Central memory CD4-positive, alpha-beta T cell (primary cell): ENCODE data around the gene DUT.

ENCODE experiments used
- DNase-seq: peaks from one replicate; pipeline ENCODE4 v3.0.0; 2022

Gene DUT

GRCh38 chr15:48371961-48372360 is 40.7 kb downstream of the DUT start:
- DNase-seq, result no peak

- DNase-seq, result no peak
These were observed 42.7 kb downstream of the DUT start for GRCh38 chr15:48373821-48374451.

GRCh38 chr15:48374472-48374871 is 43.2 kb downstream of the DUT start:
- no peak for DNase-seq

GRCh38 chr15:48375767-48376166 is 44.5 kb downstream of the DUT start:
- DNase-seq, result no peak

- no peak for DNase-seq
These were observed 49.0 kb downstream of the DUT start for GRCh38 chr15:48380198-48380597.

- DNase-seq, result no peak
These were observed 50.6 kb downstream of the DUT start for GRCh38 chr15:48381861-48382260.

GRCh38 chr15:48383031-48383430 is 51.8 kb downstream of the DUT start:
- DNase-seq, result no peak

- no peak for DNase-seq
These were observed 53.4 kb downstream of the DUT start for GRCh38 chr15:48384616-48385015.

- no peak for DNase-seq
These were observed 54.0 kb downstream of the DUT start for GRCh38 chr15:48385031-48385830.

- no peak for DNase-seq
These were observed 57.0 kb downstream of the DUT start for GRCh38 chr15:48388016-48388851.

- DNase-seq, result no peak
These were observed 57.7 kb downstream of the DUT start for GRCh38 chr15:48388910-48389309.

GRCh38 chr15:48389691-48390143 is 58.5 kb downstream of the DUT start:
- no peak for DNase-seq

GRCh38 chr15:48391950-48392349 is 60.7 kb downstream of the DUT start:
- no peak for DNase-seq

GRCh38 chr15:48392356-48392755 is 61.1 kb downstream of the DUT start:
- DNase-seq, result no peak
